NCI-H1092 treated with DMSO at 0.1 percent for 48 hours (cell line): ENCODE measurements around the gene PGGHG.
"Not testable (repeated sequence)": the region's sequence is repeated elsewhere in the genome, so short reads cannot be mapped to it uniquely, and the experiment has no call there.

Experiments used
- DNase-seq: peaks from one replicate; lab custom pipeline; 2025; lab: John Stamatoyannopoulos, UW

PGGHG gene

GRCh38 chr11:330307-330693 lies 41.4 kb downstream of the PGGHG start:
- no peak for DNase-seq

- DNase-seq: no peak
Measured at GRCh38 chr11:330694-331357, 41.9 kb downstream of the PGGHG start.

GRCh38 chr11:331358-332060 lies 42.6 kb downstream of the PGGHG start:
- no peak for DNase-seq

GRCh38 chr11:332651-333480 lies 43.9 kb downstream of the PGGHG start:
- no peak for DNase-seq

- DNase-seq: not testable (repeated sequence)
Measured at GRCh38 chr11:333616-334263, 44.8 kb downstream of the PGGHG start.

GRCh38 chr11:334264-334994 lies 45.5 kb downstream of the PGGHG start:
- DNase-seq: no peak

GRCh38 chr11:335779-336658 lies 47.1 kb downstream of the PGGHG start:
- DNase-seq: no peak

GRCh38 chr11:336659-337198 lies 47.8 kb downstream of the PGGHG start:
- no peak for DNase-seq

- no peak for DNase-seq
Measured at GRCh38 chr11:337711-338110, 48.8 kb downstream of the PGGHG start.

GRCh38 chr11:339963-340362 lies 51.0 kb downstream of the PGGHG start:
- no peak for DNase-seq

GRCh38 chr11:340539-341512 lies 51.9 kb downstream of the PGGHG start:
- DNase-seq: no peak

GRCh38 chr11:342328-342727 lies 53.4 kb downstream of the PGGHG start:
- DNase-seq: no peak

- DNase-seq: no peak
Measured at GRCh38 chr11:344836-345578, 56.1 kb downstream of the PGGHG start.
